ENCODE data around the gene COA7. TPM values are rescaled to one million over a fixed set of nuclear protein-coding genes. Genes with fewer than 3 reads are reported as not detected.
"Not testable (repeated sequence)": the region's sequence is repeated elsewhere in the genome, so short reads cannot be mapped to it uniquely, and the experiment has no call there.

Gene COA7
- polyA plus RNA-seq, 6 donors from 2014 or later, result 1.3 to 2.3 (median 1.8) TPM

- DNase-seq (no peak), ATAC-seq (ENCODE audit: low read depth in 2 of 2) (no peak)
- H3K4me3 Mint-ChIP-seq, result peak overlapping the region; percentile 78 to 92 (median 90)
- peak overlapping the region in 5 of 6 donors; percentile 28 to 90 (median 85) for H3K27ac Mint-ChIP-seq
- H3K9me3 Mint-ChIP-seq, result no peaks in the 10 kb centered on the region
- H3K4me1 Mint-ChIP-seq, result peaks cover 26 to 40% (median 39%) of the 10 kb centered on the region in 3 donors
- peaks cover 0 to 10% (median 6%) of the 10 kb centered on the region in 3 donors for H3K27me3 Mint-ChIP-seq
- no peaks in the 10 kb centered on the region for H3K36me3 Mint-ChIP-seq
These were observed 27.7 kb upstream of the COA7 start for GRCh38 chr1:52725903-52726264.

GRCh38 chr1:52723260-52723659 lies 25.1 kb upstream of the COA7 start:
- peaks cover 0 to 10% (median 6%) of the 10 kb centered on the region in 3 donors for H3K27me3 Mint-ChIP-seq
- peaks cover 22 to 31% (median 26%) of the 10 kb centered on the region in 3 donors for H3K4me1 Mint-ChIP-seq
- ATAC-seq (ENCODE audit: low read depth in 2 of 2), result no peak
- H3K27ac Mint-ChIP-seq, result peak overlapping the region in 1 of 6 donors; percentile 11
- H3K36me3 Mint-ChIP-seq, result no peaks in the 10 kb centered on the region
- DNase-seq, result no peak
- peak overlapping the region in 3 of 8 donors; percentile 1 to 82 (median 31) for H3K4me3 Mint-ChIP-seq
- no peaks in the 10 kb centered on the region for H3K9me3 Mint-ChIP-seq

- not testable (repeated sequence) for H3K4me1 Mint-ChIP-seq; DNase-seq; H3K9me3 Mint-ChIP-seq; H3K36me3 Mint-ChIP-seq; ATAC-seq (ENCODE audit: low read depth in 2 of 2); H3K4me3 Mint-ChIP-seq; H3K27me3 Mint-ChIP-seq
- peak overlapping the region in 1 of 6 donors; percentile 33 for H3K27ac Mint-ChIP-seq
These were observed 17.1 kb upstream of the COA7 start for GRCh38 chr1:52715296-52715695.

DNA sequence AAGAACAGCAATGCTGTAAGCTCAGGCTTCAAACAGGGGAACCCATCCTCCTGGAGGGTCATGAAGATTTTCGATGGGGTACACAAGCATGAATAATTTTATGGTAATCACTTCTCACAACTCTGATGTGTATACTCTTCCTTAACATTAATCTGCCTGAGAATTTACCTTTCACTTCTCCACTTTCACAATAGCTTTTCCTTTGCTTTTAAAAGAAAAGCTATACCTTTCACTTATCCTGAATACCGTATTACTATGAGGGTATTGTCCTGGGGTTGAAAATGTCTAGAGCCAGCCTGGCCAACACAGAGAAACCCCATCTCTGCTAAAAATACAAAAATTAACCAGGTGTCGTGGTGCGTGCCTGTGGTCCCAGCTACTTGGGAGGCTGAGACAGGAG lies 15.4 kb upstream of the COA7 start:
- no peak overlapping the region for H3K4me3 Mint-ChIP-seq
- no peaks in the 10 kb centered on the region for H3K36me3 Mint-ChIP-seq
- H3K27ac Mint-ChIP-seq, result peak overlapping the region in 1 of 6 donors; percentile 61
- ATAC-seq (ENCODE audit: low read depth in 2 of 2) (no peak), DNase-seq (no peak)
- peaks cover 0 to 2% (median 0%) of the 10 kb centered on the region in 3 donors for H3K27me3 Mint-ChIP-seq
- no peaks in the 10 kb centered on the region for H3K4me1 Mint-ChIP-seq
- no peaks in the 10 kb centered on the region for H3K9me3 Mint-ChIP-seq

DNA sequence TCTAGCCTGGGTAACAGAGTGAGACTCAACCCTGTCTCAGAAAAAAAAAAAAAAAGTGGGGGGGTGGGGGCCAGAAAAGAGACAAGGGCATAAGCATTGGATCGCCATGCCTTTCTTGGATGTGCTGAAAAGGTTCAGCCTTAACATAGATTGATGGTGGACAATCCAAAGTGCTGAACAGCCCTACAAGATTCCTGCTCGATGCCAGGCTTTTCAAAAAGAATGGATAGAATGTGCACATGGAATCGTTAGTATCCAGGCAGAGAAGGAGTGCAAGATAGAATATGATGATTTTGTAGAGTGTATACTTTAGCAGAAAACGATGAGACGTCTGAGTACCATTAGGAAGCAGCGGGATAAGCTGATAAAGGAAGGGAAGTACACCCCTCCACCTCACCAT lies 10.9 kb upstream of the COA7 start:
- Mint-ChIP-seq H3K4me1 (no peaks in the 10 kb centered on the region), H3K36me3 (no peaks in the 10 kb centered on the region), H3K9me3 (no peaks in the 10 kb centered on the region), H3K27me3 (peaks cover 5 to 10% (median 5%) of the 10 kb centered on the region in 3 donors), H3K27ac (no peak overlapping the region), H3K4me3 (no peak overlapping the region)
- DNase-seq (no peak), ATAC-seq (ENCODE audit: low read depth in 2 of 2) (no peak)

DNA sequence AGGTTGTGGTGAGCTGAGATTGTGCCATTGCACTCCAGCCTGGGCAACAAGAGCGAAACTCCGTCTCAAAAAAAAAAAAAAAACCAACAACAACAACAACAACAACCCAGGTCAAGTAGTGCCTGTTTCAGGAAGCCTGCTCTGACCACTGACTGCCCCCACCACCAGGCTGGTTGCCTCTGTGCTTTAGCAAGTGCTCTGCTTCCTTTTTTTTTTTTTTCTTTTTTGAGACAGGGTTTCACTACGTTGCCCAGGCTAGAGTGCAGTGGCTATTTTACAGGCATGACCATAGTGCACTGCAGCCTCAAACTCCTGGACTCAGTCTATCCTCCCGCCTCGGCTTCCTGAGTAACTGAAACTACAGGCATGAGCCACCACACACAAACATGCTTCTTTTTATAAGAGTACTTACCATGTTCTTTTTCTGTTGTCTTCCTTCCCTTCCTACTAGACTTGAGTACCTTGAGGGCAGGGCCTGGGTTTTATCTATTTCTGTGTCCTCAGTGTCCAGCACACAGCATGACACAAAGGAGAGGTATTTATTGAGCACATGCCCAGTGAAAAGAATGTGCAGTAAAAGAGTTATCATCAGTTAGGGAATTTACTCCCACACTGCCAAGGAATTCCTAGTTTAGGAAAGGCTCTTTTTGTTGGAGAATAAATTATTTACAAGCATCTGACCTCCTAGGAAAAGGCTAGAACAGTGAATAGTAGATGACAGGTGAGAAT lies 9.9 kb upstream of the COA7 start:
- no peaks in the 10 kb centered on the region for H3K9me3 Mint-ChIP-seq
- H3K27me3 Mint-ChIP-seq, result peaks cover 5 to 10% (median 5%) of the 10 kb centered on the region in 3 donors
- H3K36me3 Mint-ChIP-seq, result no peaks in the 10 kb centered on the region
- H3K27ac Mint-ChIP-seq, result peak overlapping the region in 1 of 6 donors; percentile 44
- DNase-seq (no peak), ATAC-seq (ENCODE audit: low read depth in 2 of 2) (no peak)
- peaks cover 4 to 8% (median 8%) of the 10 kb centered on the region in 3 donors for H3K4me1 Mint-ChIP-seq
- no peak overlapping the region for H3K4me3 Mint-ChIP-seq

DNA sequence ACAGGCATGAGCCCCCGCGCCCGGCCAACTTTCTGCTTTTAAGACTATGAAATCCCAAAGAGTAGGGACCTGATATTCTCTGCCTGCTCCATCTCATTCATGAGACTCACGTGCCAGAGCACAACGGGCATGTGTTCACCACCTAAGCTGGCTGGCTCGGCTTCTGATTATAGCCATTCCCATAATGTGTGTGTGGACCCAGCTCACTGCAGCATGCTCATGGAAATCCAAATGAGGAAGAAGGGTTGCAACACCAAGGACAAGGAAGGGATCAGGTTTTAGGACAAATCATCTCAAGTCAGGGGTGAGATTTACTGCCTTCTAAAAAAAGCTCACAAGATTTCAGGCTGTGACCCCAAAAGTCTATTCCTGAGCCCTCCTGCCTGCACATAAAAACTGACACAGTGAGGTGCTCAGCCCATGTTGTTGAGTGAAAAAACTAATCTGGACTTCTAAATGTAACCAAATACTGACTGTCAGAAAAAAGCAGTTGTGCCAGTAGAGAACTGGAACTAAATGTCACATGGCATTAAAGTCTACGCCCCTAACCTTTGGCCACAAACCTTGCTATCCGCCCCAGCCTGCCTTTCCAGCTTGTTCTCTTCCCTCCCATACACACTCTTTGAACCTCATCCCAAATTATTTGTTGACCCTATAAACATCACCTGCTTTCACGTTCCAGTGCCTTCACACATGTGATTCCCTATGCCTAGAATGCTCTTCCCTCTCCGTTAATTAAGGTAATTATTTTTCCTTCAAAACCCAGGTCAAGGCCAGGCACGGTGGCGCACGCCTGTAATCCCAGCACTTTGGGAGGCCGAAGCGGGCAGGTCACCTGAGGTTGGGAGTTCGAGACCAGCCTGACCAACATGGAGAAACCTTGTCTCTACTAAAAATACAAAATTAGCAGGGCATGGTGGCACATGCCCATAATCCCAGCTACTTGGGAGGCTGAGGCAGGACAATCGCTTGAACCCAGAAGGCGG lies 9.1 kb upstream of the COA7 start:
- Mint-ChIP-seq H3K27me3 (peaks cover 5 to 10% (median 5%) of the 10 kb centered on the region in 3 donors), H3K27ac (peak overlapping the region in 1 of 6 donors; percentile 33), H3K4me1 (peaks cover 6 to 16% (median 13%) of the 10 kb centered on the region in 3 donors), H3K9me3 (no peaks in the 10 kb centered on the region), H3K36me3 (no peaks in the 10 kb centered on the region), H3K4me3 (no peak overlapping the region)
- ATAC-seq (ENCODE audit: low read depth in 2 of 2) (no peak), DNase-seq (no peak)

- ATAC-seq (ENCODE audit: low read depth in 2 of 2), result no peak
- Mint-ChIP-seq H3K4me3 (peak overlapping the region in 3 of 8 donors; percentile 1 to 66 (median 24)), H3K27ac (peak overlapping the region in 1 of 6 donors; percentile 66), H3K9me3 (no peaks in the 10 kb centered on the region), H3K4me1 (peaks cover 6 to 17% (median 16%) of the 10 kb centered on the region in 3 donors), H3K36me3 (no peaks in the 10 kb centered on the region), H3K27me3 (peaks cover 5 to 10% (median 5%) of the 10 kb centered on the region in 3 donors)
- no peak for DNase-seq
These were observed 8.1 kb upstream of the COA7 start for GRCh38 chr1:52706136-52706670.

DNA sequence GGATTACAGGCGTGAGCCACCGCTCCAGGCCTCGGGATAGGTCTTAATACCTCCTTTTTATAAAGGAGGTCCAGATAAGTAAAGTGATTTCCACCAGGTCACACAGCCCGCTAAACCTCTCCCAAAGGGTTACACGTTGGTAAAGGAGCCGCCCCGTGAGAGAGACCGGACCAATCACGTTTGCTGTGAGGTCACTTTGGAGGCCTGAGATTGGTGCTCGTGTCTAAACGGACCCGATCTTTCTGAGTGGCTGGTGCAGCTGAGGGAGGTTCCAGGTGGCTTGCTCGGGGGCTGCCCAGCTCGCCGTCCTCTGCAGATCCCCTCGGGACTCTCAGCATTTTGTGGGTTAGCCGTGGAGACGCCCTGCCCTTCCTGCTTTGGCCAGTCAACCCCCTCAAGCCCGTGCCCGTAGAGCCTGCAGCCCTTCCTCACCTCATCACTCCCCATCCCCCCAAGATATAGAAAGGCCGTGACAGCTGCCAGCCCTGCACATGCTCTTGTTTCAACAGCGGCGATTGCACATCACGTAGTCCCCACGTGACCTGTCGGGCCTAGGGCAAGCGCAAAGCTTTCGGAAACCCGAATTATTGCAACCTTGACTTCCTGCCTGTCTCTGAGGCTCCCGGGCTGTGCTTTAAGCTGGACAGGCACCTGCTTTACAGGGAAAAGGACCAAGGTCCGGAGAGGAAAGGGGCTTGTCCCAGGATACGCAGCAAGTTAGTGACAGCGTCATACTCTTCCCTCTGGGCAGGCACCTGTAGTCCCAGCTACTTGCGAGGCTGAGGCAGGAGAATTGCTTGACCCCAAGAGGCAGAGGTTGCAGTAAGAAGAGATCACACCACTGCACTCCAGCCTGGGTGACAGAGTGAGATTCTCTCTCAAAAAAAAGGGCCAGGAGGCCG lies 5.0 kb upstream of the COA7 start:
- Mint-ChIP-seq H3K27ac (peak overlapping the region; percentile 93 to 99 (median 98)), H3K9me3 (no peaks in the 10 kb centered on the region)

DNA sequence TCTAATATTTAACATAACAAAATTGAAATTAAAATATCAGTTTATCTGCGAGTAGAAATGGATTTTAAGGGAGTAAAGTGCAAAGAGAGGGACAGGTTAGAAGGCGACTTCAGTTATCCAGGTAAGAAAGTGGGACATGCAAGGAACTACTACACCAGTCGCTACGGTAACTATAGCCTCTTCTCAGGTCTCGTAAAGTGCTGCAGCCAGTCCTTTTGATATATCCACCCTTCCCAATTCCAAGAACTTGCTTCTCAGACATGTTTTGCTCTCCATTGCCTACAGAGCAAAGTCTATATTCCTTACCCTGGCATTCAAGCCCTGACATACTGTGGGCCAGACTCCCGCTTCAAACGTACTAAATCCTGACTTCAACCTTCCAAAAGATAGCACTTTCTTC lies 2.5 kb downstream of the COA7 start:
- Mint-ChIP-seq H3K27ac (peak overlapping the region in 2 of 6 donors; percentile 17), H3K27me3 (no peaks in the 10 kb centered on the region), H3K4me3 (peak overlapping the region in 5 of 8 donors; percentile 1 to 47 (median 40)), H3K36me3 (peaks cover 7 to 10% of the 10 kb centered on the region in 2 donors), H3K4me1 (peaks cover 20 to 31% (median 26%) of the 10 kb centered on the region in 3 donors), H3K9me3 (no peaks in the 10 kb centered on the region)
- ATAC-seq (ENCODE audit: low read depth in 2 of 2), result no peak
- DNase-seq, result no peak

More for the DNA sequence above, 5.0 kb upstream of the COA7 start:
- H3K4me1 Mint-ChIP-seq, result peaks cover 15 to 31% (median 24%) of the 10 kb centered on the region in 3 donors
- H3K27me3 Mint-ChIP-seq, result peaks cover 2 to 5% (median 3%) of the 10 kb centered on the region in 3 donors
- peak overlapping the region; percentile 81 to 97 (median 89) for H3K4me3 Mint-ChIP-seq
- peak; percentile 87 to 89 for ATAC-seq (ENCODE audit: low read depth in 2 of 2)
- peak; percentile 82 for DNase-seq
- no peaks in the 10 kb centered on the region for H3K36me3 Mint-ChIP-seq

DNA sequence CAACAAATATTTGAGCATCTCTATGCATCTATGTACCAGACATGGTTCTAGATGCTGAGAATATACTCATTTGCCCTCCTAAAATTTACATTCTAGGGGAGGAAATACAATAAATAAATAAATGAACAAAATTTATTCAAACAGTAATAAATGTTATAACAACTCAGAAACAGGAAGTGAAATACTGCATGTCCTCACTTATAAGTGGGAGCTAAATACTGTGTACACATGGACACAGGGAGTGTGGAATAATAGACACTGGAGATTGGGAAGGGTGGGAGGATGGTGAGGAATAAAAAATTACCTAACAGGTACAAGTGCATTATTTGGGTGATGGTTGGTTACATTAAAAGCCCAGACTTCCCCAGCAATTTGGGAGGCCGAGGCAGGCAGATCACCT lies 4.3 kb downstream of the COA7 start:
- no peak for DNase-seq
- Mint-ChIP-seq H3K4me1 (peaks cover 18 to 30% (median 23%) of the 10 kb centered on the region in 3 donors), H3K27me3 (no peaks in the 10 kb centered on the region), H3K27ac (peak overlapping the region in 2 of 6 donors; percentile 58 to 82), H3K36me3 (peaks cover 7 to 10% of the 10 kb centered on the region in 2 donors), H3K4me3 (peak overlapping the region in 1 of 8 donors; percentile 25), H3K9me3 (no peaks in the 10 kb centered on the region)
- ATAC-seq (ENCODE audit: low read depth in 2 of 2), result no peak

GRCh38 chr1:52693351-52693750 lies 4.8 kb downstream of the COA7 start:
- not testable (repeated sequence) for DNase-seq, H3K9me3 Mint-ChIP-seq

More at GRCh38 chr1:52693351-52693750, 4.8 kb downstream of the COA7 start:
- peaks cover 7 to 10% of the 10 kb centered on the region in 2 donors for H3K36me3 Mint-ChIP-seq
- H3K4me3 Mint-ChIP-seq; H3K27me3 Mint-ChIP-seq; ATAC-seq (ENCODE audit: low read depth in 2 of 2): not testable (repeated sequence)
- H3K27ac Mint-ChIP-seq, result peak overlapping the region in 2 of 6 donors; percentile 30 to 82
- H3K4me1 Mint-ChIP-seq, result peaks cover 13 to 25% (median 19%) of the 10 kb centered on the region in 3 donors

Data from naive B cell (primary cell).